SK-N-SH treated with all-trans-retinoic acid at 6 μM for 48 hours (cell line): ENCODE data around the gene PRKACB.

ENCODE experiments used
- ATAC-seq: fragments of 200-7000 bp; cut with Tn5 transposase; 3 replicates; pipeline ENCODE4 v1.9.1; 2020; ENCODE audit warnings: mild to moderate bottlenecking, moderate library complexity
- ARNTL ChIP-seq: fragments of 450-650 bp; formaldehyde crosslinking; IDR thresholded peaks from 2 replicates; pipeline ENCODE4 v1.5.0; 2020; ENCODE audit warnings: low read depth, mild to moderate bottlenecking, moderate library complexity, borderline replicate concordance
- BACH2 ChIP-seq: fragments of 250-450 bp; sonication (Bioruptor Pico); IDR thresholded peaks from 2 replicates; pipeline ENCODE4 v1.9.0; 2021; ENCODE audit warnings: mild to moderate bottlenecking, borderline replicate concordance
- CREB5 ChIP-seq: fragments of 250-450 bp; sonication (Bioruptor Pico); IDR thresholded peaks from 2 replicates; pipeline ENCODE4 v1.5.1; 2020; ENCODE audit warnings: low read depth, mild to moderate bottlenecking, moderate library complexity
- CSDC2 ChIP-seq: fragments of 250-450 bp; sonication (Bioruptor Pico); IDR thresholded peaks from 2 replicates; pipeline ENCODE4 v1.5.0; 2020; ENCODE audit warnings: mild to moderate bottlenecking, moderate library complexity
- ESRRG ChIP-seq: fragments of 250-450 bp; sonication (Bioruptor Pico); IDR thresholded peaks from 2 replicates; pipeline ENCODE4 v1.6.1; 2021; ENCODE audit warnings: mild to moderate bottlenecking
- GLIS3 ChIP-seq: fragments of 250-450 bp; sonication (Bioruptor Pico); IDR thresholded peaks from 2 replicates; pipeline ENCODE4 v1.5.0; 2020; ENCODE audit warnings: mild to moderate bottlenecking, moderate library complexity
- ISL1 ChIP-seq: fragments of 250-450 bp; sonication (Bioruptor Pico); IDR thresholded peaks from 2 replicates; pipeline ENCODE4 v2.1.2; 2022; ENCODE audit warnings: mild to moderate bottlenecking, moderate library complexity
- POU6F1 ChIP-seq: fragments of 250-450 bp; sonication (Bioruptor Pico); IDR thresholded peaks from 2 replicates; pipeline ENCODE4 v1.8.0; 2021; ENCODE audit warnings: low read depth, mild to moderate bottlenecking, moderate library complexity, borderline replicate concordance
- PPARA ChIP-seq: fragments of 250-450 bp; sonication (Bioruptor Pico); IDR thresholded peaks from 2 replicates; pipeline ENCODE4 v1.5.0; 2020; ENCODE audit warnings: mild to moderate bottlenecking, borderline replicate concordance
- SNAI2 ChIP-seq: fragments of 250-450 bp; sonication (Bioruptor Pico); IDR thresholded peaks from 2 replicates; pipeline ENCODE4 v1.5.0; 2020; ENCODE audit warnings: mild to moderate bottlenecking, moderate library complexity
- TCF4 ChIP-seq: fragments of 250-450 bp; sonication (Bioruptor Pico); IDR thresholded peaks from 2 replicates; pipeline ENCODE4 v1.8.0; 2021; ENCODE audit warnings: mild to moderate bottlenecking, moderate library complexity, borderline replicate concordance
- TOX ChIP-seq: fragments of 250-450 bp; sonication (Bioruptor Pico); IDR thresholded peaks from 2 replicates; pipeline ENCODE4 v1.8.0; 2021; ENCODE audit warnings: mild to moderate bottlenecking, moderate library complexity, borderline replicate concordance
- ZC3H10 ChIP-seq: fragments of 250-450 bp; sonication (Bioruptor Pico); IDR thresholded peaks from 2 replicates; pipeline ENCODE4 v1.5.1; 2021; ENCODE audit warnings: mild to moderate bottlenecking, moderate library complexity
- ZFP3 ChIP-seq: fragments of 250-450 bp; sonication (Bioruptor Pico); IDR thresholded peaks from 2 replicates; pipeline ENCODE4 v1.5.0; 2020; ENCODE audit warnings: mild to moderate bottlenecking, moderate library complexity
- ZNF565 ChIP-seq: fragments of 450-650 bp; formaldehyde crosslinking; conservative IDR thresholded peaks from 2 replicates; pipeline ENCODE4 v1.5.0; 2020; ENCODE audit warnings: low read depth, mild to moderate bottlenecking, moderate library complexity
- ZNF70 ChIP-seq: fragments of 450-650 bp; formaldehyde crosslinking; IDR thresholded peaks from 2 replicates; pipeline ENCODE4 v1.5.0; 2020; ENCODE audit warnings: mild to moderate bottlenecking, moderate library complexity
- ZNF8 ChIP-seq: fragments of 450-650 bp; formaldehyde crosslinking; IDR thresholded peaks from 2 replicates; pipeline ENCODE4 v1.5.0; 2020; ENCODE audit warnings: mild to moderate bottlenecking, moderate library complexity
- TF ChIP-seq, protein P1 (sequence below): fragments of 250-450 bp; sonication (Bioruptor Pico); IDR thresholded peaks from 2 replicates; pipeline ENCODE4 v1.5.0; 2020; ENCODE audit warnings: mild to moderate bottlenecking, moderate library complexity

PRKACB gene

GRCh38 chr1:84265867-84266266 lies 121.8 kb downstream of the PRKACB start (continued):
- TF ChIP-seq BACH2 (CRISPR knock-in tag) = no peak
- TF ChIP-seq TOX (CRISPR knock-in tag) = no peak
- TF ChIP-seq POU6F1 (CRISPR knock-in tag) = no peak

GRCh38 chr1:84266748-84267147 lies 122.7 kb downstream of the PRKACB start:
- TF ChIP-seq CSDC2 (CRISPR knock-in tag) (no peak), BACH2 (CRISPR knock-in tag) (no peak), GLIS3 (CRISPR knock-in tag) (no peak), TOX (CRISPR knock-in tag) (no peak), ZFP3 (CRISPR knock-in tag) (no peak)
- TF ChIP-seq, protein P1, sequence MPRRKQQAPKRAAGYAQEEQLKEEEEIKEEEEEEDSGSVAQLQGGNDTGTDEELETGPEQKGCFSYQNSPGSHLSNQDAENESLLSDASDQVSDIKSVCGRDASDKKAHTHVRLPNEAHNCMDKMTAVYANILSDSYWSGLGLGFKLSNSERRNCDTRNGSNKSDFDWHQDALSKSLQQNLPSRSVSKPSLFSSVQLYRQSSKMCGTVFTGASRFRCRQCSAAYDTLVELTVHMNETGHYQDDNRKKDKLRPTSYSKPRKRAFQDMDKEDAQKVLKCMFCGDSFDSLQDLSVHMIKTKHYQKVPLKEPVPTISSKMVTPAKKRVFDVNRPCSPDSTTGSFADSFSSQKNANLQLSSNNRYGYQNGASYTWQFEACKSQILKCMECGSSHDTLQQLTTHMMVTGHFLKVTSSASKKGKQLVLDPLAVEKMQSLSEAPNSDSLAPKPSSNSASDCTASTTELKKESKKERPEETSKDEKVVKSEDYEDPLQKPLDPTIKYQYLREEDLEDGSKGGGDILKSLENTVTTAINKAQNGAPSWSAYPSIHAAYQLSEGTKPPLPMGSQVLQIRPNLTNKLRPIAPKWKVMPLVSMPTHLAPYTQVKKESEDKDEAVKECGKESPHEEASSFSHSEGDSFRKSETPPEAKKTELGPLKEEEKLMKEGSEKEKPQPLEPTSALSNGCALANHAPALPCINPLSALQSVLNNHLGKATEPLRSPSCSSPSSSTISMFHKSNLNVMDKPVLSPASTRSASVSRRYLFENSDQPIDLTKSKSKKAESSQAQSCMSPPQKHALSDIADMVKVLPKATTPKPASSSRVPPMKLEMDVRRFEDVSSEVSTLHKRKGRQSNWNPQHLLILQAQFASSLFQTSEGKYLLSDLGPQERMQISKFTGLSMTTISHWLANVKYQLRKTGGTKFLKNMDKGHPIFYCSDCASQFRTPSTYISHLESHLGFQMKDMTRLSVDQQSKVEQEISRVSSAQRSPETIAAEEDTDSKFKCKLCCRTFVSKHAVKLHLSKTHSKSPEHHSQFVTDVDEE (CRISPR knock-in tag) = no peak
- ATAC-seq = no peak

DNA sequence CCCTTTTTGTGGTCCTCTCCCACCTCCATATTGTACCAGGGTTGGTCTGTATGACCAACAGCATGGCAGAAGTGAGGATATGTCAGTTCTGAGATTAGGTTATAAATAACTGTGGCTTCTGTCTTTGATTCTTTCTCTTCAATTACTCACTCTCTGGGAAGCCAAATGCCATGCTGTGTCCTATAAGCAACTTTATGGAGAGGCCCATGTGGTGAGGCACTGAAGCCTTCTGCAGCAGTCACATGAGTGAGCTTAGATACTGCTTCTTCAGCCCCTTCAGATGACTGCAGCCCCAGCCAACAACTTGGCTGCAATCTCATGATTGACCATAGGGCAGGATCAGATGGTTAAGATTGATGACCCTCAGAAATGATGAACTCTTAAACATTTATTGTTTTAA lies 123.4 kb downstream of the PRKACB start:
- ATAC-seq = no peak
- TF ChIP-seq BACH2 (CRISPR knock-in tag) (no peak), GLIS3 (CRISPR knock-in tag) (no peak), ESRRG (CRISPR knock-in tag) (no peak), ZNF8 (no peak), TCF4 (CRISPR knock-in tag) (no peak), TOX (CRISPR knock-in tag) (no peak), ZNF70 (CRISPR knock-in tag) (no peak)
- TF ChIP-seq, protein P1 (CRISPR knock-in tag) = no peak

- no peak for ATAC-seq
- TF ChIP-seq POU6F1 (CRISPR knock-in tag) = no peak
- TF ChIP-seq ZNF565 = no peak
- no peak for TF ChIP-seq SNAI2 (CRISPR knock-in tag)
- TF ChIP-seq ZFP3 (CRISPR knock-in tag) = no peak
- no peak for TF ChIP-seq PPARA (CRISPR knock-in tag)
- TF ChIP-seq ZNF8 = no peak
- TF ChIP-seq ARNTL (CRISPR knock-in tag) = no peak
- TF ChIP-seq CREB5 (CRISPR knock-in tag) = no peak
- TF ChIP-seq ZC3H10 (CRISPR knock-in tag) = no peak
- TF ChIP-seq ISL1 (CRISPR knock-in tag) = no peak
- TF ChIP-seq ESRRG (CRISPR knock-in tag) = no peak
Measured at GRCh38 chr1:84268346-84268745, 124.3 kb downstream of the PRKACB start.
